NCI-H524 (cell line): ENCODE measurements around the gene LRP3.

ENCODE experiments used
- DNase-seq, 2 experiments: peaks; one replicate each; lab custom pipeline; 2025; lab: John Stamatoyannopoulos, UW

LRP3 gene

DNA sequence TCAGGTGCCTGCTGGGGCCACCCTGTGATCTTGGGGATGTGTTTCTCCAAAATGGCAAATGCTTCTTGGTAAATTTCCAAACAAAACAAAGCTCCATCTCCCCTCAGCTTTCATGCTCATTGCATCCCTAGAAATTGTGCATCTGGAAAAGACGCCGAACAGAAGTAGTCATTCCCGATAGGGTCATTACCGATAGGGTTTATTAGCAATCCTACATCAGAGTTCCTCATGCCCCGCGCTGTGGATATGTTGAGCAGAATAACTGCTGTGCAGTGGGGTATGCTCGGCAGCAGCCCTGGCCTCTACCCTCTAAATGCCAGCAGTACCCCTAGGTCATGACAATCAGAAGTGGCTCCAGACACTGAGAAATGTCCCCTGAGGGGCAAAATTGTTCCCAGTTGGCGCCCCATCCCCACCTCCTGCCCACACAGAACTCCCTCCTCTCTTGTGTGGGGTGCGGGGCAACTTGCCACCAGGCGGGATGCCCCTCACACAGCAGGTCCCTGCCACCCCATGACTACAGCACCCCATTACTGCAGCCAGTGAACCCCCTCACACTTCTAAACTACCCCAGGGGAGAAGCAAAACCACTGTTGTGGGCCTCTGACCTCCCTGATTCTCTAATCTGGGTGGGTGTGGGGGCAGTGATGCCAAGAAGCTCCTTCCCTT is 44.5 kb downstream of the LRP3 start:
- DNase-seq, result no peak

DNA sequence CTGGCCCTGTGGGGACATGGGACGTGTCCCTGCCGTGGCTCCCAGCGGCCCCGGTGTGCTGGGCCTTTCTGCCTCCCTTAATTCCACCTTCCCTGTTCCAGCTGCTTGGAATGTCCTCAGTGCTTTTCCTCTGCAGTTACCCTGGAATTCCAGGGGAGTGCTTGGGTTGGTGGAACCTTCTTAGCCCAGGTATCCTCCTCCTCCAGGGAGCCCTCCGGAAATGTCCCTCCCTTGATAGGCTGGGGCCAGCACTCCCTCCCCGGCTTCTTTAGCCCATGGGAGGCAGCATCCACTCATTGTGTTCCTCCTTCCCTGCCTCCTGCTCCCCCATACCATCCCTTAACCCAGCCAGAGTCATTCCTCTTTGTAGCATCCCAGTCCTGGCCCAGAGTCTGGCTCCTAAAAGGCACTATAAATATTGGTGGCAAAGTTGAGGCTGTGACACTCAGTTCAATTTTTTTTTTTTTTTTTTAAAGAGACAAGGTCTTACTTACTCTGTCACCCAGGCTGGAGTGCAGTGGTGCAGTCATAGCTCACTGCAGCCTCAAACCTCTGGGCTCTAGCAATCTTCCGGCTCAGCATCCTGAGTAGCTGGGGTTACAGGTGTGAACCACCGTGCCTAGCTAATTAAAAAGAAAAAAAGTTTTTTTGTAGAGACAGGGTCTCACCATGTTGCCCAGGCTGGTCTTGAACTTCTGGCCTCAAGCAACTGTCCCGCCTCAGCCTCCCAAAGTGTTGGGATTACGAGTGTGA is 45.3 kb downstream of the LRP3 start:
- DNase-seq, result no peak

DNA sequence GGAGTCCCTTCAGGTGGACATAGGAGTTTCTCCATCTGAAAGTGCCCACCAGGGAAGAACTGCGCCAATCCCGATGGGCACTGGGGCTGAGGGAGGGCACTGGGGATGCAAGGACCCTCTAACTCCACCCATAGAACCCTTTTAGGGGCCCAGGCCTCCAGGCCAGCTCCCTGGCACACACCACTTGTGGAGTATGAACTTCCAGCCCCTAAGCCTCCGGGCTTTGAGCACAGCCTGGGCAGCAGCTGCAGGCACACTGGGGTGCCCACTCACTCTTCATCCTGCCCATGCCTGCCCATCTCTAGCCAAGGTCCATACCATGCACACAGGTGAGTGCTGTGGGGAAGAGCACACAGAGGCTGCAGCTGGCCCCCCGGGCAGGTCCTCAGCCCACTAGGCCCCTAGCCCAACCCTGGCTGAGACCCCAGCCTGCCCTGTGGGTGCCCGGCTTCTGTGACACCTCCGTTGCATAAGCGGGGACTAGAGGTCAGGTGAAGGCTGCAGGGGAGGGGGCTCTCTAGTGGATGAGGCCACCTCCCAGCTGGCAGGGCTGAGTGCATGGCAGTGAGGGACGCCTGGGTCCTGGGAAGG is 46.1 kb downstream of the LRP3 start:
- no peak for DNase-seq

DNA sequence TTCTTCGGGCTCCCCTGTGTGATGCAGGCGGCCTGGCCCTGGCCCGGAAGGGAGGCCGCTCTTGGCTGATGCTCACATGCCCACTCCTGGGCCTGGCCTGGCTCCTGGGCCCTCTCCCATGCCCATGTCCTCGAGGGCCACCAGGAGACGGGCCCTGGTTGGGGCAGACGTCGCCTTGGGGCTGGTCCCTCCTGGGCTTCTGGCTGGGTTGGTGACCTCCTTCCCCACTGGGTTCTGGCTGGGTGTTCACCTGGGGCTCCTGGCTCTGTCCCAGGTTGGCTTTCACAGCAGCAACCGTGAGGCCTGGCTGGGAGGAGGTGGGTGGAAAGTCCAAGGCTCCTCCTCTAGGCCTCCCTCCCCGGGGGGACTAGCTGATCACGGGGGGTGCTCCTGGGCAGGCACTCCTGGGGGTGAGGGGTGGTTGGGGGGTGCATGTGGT is 47.0 kb downstream of the LRP3 start:
- DNase-seq, result no peak

DNA sequence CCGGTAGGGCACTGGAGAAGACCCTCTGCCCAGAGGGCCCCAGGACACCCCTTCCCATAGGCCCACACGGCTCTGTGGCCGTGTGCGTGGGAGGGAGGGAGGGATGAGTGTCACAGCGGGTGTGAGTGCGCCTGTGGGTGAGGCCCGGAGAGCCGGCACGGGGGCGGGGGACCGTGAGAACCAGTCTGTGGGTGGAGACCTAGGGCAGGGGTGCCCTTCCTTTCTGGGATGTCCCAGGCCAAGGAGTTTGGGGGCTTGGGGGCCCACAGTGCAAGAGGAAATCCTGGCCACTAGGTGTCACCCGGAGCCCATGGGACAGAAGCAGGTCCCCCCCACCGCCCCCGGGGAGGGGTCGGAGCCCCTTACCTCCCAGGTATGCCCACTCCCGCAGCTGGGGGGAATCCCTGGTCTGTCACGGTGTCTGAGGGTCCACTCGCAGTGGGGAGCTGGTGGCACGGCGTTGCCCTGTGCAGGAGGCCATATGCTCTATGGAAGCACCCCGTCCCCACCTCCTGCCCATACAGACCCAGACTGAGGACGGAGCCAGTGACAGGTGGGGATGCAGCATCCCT is 47.5 kb downstream of the LRP3 start:
- no peak for DNase-seq

DNA sequence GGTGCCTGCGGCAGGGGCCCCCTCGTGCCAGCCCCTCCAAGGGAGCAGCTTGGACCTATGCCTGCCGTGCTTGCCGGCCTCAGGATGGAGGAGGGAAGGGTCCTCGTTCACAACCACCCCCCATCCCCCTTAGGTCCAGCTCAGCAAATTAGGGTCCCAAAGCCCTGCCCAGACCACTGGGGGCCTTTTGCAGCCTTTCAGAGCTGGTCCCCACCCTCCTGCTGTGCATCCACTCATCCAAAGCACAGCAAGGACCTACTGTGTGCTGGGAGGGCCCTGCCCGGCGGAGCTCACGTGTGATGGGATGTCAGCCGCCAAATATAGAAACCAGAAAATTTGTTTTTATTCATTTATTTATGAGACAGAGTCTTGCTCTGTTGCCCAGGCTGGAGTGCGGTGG is 48.0 kb downstream of the LRP3 start:
- DNase-seq, result no peak

DNA sequence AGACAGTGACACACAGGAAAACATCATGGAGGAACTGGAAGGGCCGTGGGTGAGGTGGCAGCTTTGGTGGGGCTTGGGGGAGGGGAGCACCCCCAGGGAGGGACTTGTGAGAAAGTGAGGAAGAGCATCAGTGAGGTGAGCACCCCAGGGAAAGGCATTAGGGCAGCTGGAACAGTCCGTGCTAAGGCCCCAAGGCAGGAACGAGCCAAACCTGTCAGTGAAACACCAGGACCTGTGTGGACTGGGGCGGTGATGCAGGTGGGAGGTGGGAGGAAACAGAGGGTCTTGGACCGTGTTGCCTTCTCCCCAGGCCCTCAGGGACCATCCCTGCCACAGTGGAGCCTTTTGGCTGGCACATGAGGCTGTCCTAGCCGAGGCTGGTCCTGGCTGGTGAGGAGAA is 48.8 kb downstream of the LRP3 start:
- no peak for DNase-seq

DNA sequence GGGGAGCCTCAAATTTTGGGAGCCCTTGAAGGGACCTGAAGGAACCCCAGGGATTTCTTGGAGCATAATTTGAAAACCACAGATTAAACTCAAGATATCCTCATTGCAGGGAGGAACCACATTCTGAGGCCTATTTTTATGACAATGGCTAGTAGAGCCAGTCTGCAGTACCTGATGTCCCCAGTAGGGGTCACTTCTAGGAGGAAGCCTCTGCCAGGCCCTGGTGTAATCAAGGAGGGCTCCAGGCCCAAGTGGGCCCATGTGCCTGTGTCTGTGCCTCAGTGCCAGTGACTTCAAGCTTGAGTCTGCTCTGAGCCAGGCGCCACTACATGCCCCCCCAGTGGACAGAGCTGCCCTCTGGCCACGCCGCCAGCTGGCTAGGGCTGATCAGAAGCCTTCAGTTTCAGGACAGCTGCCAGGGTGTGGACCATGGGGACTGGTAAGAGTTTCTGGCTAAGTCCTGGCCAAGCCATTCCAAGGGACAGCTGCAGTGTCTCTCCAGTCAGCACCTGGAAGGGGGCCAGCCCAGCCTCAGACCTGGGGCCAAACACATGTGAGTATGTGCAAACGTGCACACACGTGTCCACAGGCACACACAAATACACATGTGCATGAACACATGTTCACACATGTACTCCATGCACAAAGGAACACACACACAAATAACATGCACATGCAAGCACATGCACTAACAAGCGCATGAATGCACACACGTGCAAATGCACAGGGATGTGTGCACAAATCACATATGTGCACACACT is 52.0 kb downstream of the LRP3 start:
- no peak for DNase-seq

DNA sequence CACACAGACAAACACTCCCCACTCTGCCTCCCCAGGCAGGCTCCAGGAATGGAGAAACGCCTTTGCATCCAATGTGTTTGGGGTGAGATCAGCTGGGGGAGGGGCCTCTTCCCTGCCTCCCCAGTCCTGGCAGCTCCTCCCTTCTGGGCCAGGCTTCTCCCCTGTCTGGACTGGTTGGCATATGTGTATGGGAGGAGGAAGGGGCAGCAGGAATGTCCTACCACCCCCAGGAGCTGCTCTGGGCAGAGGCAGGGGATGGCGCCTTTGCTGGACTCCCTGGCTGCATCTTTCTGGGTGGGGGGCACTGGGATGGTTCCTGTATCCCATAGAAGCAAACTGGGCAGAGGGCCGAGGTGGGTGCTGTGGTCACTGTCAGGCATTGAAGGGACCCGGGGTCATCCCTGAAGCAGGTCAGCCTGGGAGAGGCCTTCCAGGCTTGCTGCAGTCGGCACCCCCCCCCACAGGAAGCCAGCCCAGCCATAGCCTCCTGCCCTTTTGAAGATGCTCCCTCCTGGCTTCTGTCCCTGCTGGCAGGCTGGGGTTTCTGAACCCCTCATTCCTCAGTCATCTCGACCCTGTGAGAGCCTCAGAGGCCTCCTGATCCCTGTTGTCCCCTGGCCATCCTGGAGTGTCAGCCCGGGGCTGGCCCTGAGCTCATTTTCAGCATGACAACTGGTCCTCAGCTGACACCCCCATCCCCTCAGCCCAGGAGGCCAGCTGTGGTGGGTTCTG is 52.7 kb downstream of the LRP3 start:
- no peak for DNase-seq

DNA sequence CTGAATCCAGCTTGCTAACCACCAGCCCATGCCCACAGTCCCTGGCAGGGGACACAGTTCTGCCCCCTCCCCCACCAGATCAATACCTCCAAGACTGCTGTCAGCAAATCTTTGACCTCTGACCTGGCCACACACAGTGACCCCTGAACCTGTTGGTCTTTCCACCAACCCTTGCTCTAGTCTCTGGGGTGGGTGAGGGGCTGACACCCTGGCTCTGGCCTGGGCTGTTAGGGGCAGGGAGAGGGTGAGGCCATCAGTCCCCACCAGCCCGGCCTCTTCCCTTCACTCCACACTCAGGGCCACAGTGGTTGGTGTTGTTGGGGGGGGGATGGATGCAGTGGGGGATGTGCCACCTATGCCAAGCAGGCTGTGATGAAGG is 53.3 kb downstream of the LRP3 start:
- DNase-seq, result no peak

DNA sequence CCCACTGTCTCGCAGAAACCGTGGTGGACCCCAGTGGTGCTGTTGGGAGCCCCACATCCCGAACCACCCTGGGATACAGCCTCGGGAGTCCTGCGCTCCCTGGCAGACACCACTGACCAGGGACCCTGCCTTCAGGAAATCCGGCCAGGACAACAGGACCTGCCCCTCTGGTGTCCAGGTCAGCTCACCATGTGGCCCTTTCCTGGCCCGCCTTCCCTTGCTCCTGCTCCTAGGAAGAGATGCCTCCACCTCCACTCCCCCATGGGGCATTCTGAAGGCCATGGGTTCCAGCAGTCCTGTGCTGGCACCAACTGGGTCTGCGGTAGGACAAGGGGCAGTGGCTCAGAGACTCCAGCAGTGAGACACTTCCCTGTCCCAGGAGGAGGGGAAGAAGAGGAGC is 54.0 kb downstream of the LRP3 start:
- no peak for DNase-seq

DNA sequence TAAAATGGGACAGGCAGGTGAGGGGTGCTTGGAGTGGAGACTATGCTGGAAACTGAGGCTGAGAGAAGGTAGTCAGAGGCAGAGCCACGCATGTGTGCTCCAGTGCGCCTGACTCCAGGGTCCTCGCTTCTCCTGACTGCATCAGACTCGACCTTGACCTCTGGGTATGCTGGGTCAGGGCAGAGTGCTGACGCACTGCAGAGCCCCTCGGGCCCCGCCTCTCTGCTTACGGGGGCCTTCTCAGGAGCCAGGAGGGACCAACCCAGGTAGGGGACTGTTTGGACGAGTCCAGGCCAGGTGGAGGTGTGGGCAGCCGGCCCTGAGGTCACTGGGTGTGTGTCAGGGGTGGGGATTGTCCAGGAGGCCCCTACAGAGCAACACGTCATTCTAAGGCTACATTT is 54.4 kb downstream of the LRP3 start:
- DNase-seq, result no peak

DNA sequence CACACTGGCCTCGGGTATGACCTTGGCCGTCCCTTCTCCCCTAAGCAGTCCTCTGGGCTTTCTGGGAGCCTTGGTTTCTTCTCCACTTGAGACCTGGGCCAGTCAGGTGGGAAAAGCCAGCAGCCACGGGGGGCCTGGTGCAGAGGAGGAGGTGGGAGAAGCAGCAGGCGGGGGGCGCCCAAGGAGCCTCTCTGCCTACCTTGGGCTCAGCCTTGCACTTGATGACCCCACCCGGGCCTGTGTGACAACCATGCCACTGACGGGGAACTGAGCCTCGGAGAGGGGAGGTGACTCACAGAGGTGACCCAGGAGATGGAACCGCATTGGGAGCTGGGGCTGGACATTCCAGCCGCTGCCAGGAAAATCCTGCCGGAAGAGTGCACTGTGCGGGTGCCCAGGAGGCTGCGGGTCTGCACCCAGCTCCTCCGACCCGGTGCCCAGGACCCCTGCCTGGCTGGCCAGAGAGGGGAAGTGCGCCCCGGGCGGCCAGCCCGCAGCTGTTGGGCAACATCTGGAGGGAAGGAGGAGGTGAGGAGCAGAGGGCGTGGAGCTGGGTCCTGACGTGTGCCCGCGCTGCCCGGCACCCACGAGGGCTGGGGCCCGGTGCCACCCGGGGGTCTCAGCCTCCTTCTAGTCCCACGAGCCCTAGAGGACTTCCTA is 55.0 kb downstream of the LRP3 start:
- no peak for DNase-seq

DNA sequence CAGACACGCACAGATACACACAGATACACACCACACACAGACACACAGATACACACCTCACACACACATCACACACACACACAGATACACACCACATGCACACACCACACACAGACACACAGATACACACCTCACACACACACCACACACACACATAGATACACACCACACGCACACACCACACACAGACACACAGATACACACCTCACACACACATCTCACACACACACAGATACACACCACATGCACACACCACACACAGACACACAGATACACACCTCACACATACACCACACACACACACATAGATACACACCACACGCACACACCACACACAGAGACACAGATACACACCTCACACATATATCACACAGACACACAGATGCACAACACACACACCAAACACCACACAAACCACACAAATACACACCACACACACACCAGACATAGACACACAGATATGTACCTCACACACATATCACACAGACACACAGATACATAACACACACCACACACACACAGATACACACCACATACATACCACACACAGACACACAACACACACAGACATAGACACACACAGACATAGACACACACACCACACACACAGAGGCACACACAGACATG is 55.7 kb downstream of the LRP3 start:
- DNase-seq, result no peak

DNA sequence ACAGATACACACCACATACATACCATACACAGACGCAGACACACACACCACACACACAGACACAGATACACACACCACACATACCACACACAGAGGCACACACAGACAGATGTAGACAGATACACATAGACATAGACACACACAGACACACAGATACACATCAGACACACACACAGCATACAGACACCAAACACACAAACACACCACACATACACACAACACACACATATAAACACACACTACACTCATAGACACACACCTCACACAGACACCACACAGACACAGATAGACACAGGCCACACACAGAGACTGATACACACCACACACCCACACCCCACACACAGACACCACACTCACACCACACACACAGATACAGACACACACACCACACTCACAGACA is 56.4 kb downstream of the LRP3 start:
- DNase-seq, result no peak

DNA sequence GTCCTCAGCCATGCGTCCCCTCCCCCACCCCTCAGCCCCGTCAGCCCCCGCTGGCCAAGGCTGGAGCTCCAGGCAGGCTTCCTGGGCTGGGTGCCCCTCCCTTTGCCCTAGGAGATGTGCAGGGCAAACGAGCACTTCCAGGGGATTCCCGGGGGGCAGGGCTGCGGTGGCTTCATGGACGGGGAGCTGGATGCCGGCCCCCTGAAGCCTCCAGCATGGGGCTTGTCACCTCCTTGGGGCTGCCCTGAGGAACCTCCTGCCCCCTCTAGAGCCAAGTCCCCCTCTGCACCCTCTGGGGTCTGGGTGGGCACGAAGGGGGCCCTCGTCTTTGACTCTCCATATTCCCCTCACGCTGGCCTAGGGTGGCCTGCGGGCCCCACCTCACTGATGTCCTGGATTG is 56.9 kb downstream of the LRP3 start:
- no peak for DNase-seq

DNA sequence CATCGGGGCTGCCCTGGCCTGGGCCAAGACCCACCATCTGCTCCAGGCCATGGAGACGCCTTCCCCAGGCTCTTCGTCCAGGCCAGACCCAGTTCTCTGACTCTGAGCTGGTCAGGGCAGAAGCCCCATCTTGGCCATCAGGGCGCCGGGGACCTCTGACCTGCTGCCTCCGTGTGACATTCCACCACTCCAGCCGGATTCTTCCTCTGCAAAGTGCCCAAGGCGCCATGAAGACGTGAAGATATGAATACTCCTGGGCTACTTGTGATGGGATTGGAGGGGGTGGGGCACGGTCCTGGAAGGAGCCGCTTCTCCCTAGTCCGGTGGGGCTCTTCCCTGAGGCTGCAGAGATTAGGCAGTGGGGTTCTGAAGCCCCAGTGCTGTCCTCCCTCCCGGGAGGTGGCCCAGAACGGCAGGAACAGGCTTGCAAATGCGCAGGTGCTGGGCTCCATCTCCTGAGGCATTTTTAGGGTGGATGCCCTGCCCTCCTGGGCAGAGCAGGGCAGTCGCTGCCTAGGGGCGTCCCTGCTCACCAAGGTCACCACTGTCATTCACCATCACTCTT is 57.5 kb downstream of the LRP3 start:
- no peak for DNase-seq

DNA sequence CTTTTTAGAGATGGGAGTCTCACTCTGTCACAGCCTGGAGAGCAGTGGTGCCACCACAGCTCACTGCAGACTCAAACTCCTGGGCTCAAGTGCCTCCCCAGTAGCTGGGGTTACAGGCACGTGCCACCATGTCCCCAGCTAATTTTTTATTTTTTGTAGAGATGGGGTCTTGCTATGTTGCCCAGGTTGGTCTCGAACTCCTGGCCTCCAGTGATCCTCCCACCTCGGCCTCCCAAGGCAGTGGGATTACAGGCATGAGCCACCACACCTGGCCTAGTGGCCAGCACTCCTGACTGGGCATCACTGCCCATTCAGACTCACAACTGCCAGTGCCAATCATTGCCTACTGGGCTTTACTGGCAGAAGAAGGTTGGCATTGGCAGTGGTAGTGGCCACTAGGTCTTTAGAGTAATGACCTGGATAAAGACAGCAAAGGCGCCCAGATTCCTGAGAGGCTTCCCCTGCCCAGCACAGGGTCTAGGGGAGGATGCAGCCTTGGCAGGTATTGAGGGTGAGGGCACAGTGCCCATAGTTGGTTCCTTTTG is 58.4 kb downstream of the LRP3 start:
- no peak for DNase-seq

DNA sequence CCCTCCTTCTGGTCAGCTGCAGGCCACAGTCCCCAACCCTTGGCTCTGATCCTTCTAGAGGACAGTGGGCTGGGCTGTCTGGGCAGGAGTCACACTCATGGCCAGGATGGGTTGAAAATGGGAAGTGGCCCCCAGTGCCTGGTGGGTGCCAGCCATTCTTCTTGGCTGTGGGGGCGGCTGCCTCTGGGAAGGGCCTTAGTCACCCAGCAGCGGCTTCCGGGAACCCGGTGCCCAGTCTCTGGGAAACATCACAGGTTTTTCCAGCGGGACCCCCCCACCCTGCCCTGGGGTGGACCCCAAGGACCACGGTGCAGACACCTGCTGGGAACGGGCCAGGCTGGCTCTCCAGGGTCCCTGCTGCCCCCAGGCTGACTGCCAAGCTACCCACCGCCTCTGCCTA is 58.8 kb downstream of the LRP3 start:
- DNase-seq, result no peak

DNA sequence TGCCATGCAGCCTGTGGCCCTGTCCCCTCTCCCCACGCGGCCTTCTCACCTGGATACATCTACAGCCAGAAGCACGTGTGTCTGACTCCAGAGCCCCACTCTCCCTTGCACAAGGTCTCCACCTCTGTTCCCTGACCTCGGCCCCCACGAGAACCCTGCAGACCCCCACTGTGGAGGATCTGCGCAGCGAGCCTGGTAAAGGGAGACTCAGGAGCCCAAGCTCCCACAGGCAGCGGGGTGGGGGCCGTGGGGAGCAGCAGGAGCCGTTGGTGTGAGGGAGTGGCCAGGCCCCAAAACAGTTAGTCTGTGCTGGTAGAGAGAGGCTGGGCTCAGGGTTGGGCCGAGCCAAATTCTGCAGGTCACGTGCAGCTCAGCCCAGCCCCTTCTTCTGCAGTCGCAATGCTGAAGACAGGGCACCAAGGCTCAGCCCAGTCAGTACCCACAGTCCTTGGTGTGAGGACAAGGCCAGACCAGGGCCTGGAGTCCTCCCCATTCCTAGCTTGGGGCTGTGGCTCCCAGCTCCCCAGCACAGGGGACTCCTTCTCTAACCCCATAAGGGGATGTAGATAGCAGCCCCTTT is 60.2 kb downstream of the LRP3 start:
- DNase-seq, result no peak
